Effector memory CD4-positive, alpha-beta T cell (primary cell): ENCODE results near the gene SPATA2L.
"Not testable (repeated sequence)": the region's sequence is repeated elsewhere in the genome, so short reads cannot be mapped to it uniquely, and the experiment has no call there.

ENCODE experiments used
- DNase-seq, 3 donors: peaks; one replicate each; pipeline ENCODE4 v3.0.0-alpha.2; 2020
- H3K27ac ChIP-seq: 2 replicates; pipeline ENCODE4 v1.7.0; 2013; ENCODE audit warnings: mild to moderate bottlenecking, low read length, moderate library complexity; ENCODE audit not compliant: insufficient read depth, poor library complexity, severe bottlenecking
- H3K27me3 ChIP-seq: replicated peaks from 2 replicates; pipeline ENCODE4 v1.7.0; 2013; ENCODE audit warnings: mild to moderate bottlenecking, low read length; ENCODE audit not compliant: insufficient read depth, control insufficient read depth, poor library complexity, severe bottlenecking
- H3K36me3 ChIP-seq: 2 replicates; pipeline ENCODE4 v1.7.0; 2013; ENCODE audit warnings: mild to moderate bottlenecking, low read length, moderate library complexity; ENCODE audit not compliant: control insufficient read depth, insufficient read depth
- H3K4me1 ChIP-seq: 2 replicates; pipeline ENCODE4 v1.7.0; 2013; ENCODE audit warnings: low read length, mild to moderate bottlenecking; ENCODE audit not compliant: control insufficient read depth, insufficient read depth, poor library complexity, severe bottlenecking
- H3K4me3 ChIP-seq: 2 replicates; pipeline ENCODE4 v1.7.0; 2013; ENCODE audit warnings: low read length, low read depth, mild to moderate bottlenecking; ENCODE audit not compliant: insufficient read depth, poor library complexity, severe bottlenecking
- H3K9me3 ChIP-seq: 2 replicates; pipeline ENCODE4 v1.7.0; 2013; ENCODE audit warnings: mild to moderate bottlenecking, low read length, moderate library complexity; ENCODE audit not compliant: control insufficient read depth

SPATA2L gene

GRCh38 chr16:89697161-89697615 is 4.3 kb downstream of the SPATA2L start:
- no peak for DNase-seq
- Histone ChIP-seq H3K27ac (no peak overlapping the region), H3K4me3 (no peak overlapping the region), H3K27me3 (no peaks in the 10 kb centered on the region), H3K36me3 (peaks cover 29% of the 10 kb centered on the region), H3K9me3 (no peaks in the 10 kb centered on the region), H3K4me1 (peaks cover 28% of the 10 kb centered on the region)

GRCh38 chr16:89696670-89697128 is 4.8 kb downstream of the SPATA2L start:
- peak overlapping the region; percentile 32 for H3K27ac ChIP-seq
- H3K36me3 ChIP-seq, result peaks cover 34% of the 10 kb centered on the region
- no peak overlapping the region for H3K4me3 ChIP-seq
- no peaks in the 10 kb centered on the region for H3K27me3 ChIP-seq
- DNase-seq, result peak in 1 of 3 donors; percentile 22
- H3K4me1 ChIP-seq, result peaks cover 27% of the 10 kb centered on the region
- no peaks in the 10 kb centered on the region for H3K9me3 ChIP-seq

GRCh38 chr16:89695875-89696669 is 5.4 kb downstream of the SPATA2L start:
- H3K9me3 ChIP-seq, result no peaks in the 10 kb centered on the region
- H3K27me3 ChIP-seq, result no peaks in the 10 kb centered on the region
- no peak for DNase-seq
- no peak overlapping the region for H3K4me3 ChIP-seq
- peak overlapping the region; percentile 32 for H3K27ac ChIP-seq
- H3K36me3 ChIP-seq, result peaks cover 40% of the 10 kb centered on the region
- peaks cover 25% of the 10 kb centered on the region for H3K4me1 ChIP-seq

- DNase-seq, result no peak
- Histone ChIP-seq H3K27me3 (no peaks in the 10 kb centered on the region), H3K9me3 (no peaks in the 10 kb centered on the region), H3K36me3 (peaks cover 44% of the 10 kb centered on the region), H3K27ac (no peak overlapping the region), H3K4me1 (peaks cover 17% of the 10 kb centered on the region), H3K4me3 (no peak overlapping the region)
Observed at GRCh38 chr16:89695086-89695874, 6.2 kb downstream of the SPATA2L start.

GRCh38 chr16:89694784-89695085 is 6.8 kb downstream of the SPATA2L start:
- H3K27me3 ChIP-seq, DNase-seq, H3K27ac ChIP-seq, H3K4me3 ChIP-seq, H3K9me3 ChIP-seq: not testable (repeated sequence)
- peaks cover 45% of the 10 kb centered on the region for H3K36me3 ChIP-seq
- peaks cover 12% of the 10 kb centered on the region for H3K4me1 ChIP-seq

- no peak for DNase-seq
- Histone ChIP-seq H3K27ac (no peak overlapping the region), H3K9me3 (no peaks in the 10 kb centered on the region), H3K4me3 (no peak overlapping the region), H3K27me3 (no peaks in the 10 kb centered on the region), H3K4me1 (peaks cover 11% of the 10 kb centered on the region), H3K36me3 (peaks cover 45% of the 10 kb centered on the region)
Observed at GRCh38 chr16:89693931-89694783, 7.3 kb downstream of the SPATA2L start.

- H3K36me3 ChIP-seq, result peaks cover 45% of the 10 kb centered on the region
Observed at GRCh38 chr16:89693289-89693731, 8.2 kb downstream of the SPATA2L start.

GRCh38 chr16:89691986-89692569 is 9.4 kb downstream of the SPATA2L start:
- Histone ChIP-seq H3K4me3 (no peak overlapping the region), H3K27me3 (no peaks in the 10 kb centered on the region), H3K9me3 (no peaks in the 10 kb centered on the region), H3K4me1 (peaks cover 16% of the 10 kb centered on the region), H3K27ac (no peak overlapping the region), H3K36me3 (peaks cover 42% of the 10 kb centered on the region)
- DNase-seq, result no peak

More at GRCh38 chr16:89693289-89693731, 8.2 kb downstream of the SPATA2L start:
- Histone ChIP-seq H3K9me3 (no peaks in the 10 kb centered on the region), H3K4me3 (no peak overlapping the region), H3K27ac (no peak overlapping the region), H3K27me3 (no peaks in the 10 kb centered on the region), H3K4me1 (peaks cover 11% of the 10 kb centered on the region)
- no peak for DNase-seq

GRCh38 chr16:89691231-89691985 is 10.1 kb downstream of the SPATA2L start:
- no peak for DNase-seq
- Histone ChIP-seq H3K9me3 (no peaks in the 10 kb centered on the region), H3K36me3 (peaks cover 42% of the 10 kb centered on the region)

More at GRCh38 chr16:89691231-89691985, 10.1 kb downstream of the SPATA2L start:
- Histone ChIP-seq H3K4me1 (peaks cover 10% of the 10 kb centered on the region), H3K27ac (no peak overlapping the region), H3K27me3 (no peaks in the 10 kb centered on the region), H3K4me3 (no peak overlapping the region)
